GM19395 (cell line): Measurements from ENCODE around the gene SSBP3.
"Not testable (repeated sequence)": the region's sequence is repeated elsewhere in the genome, so short reads cannot be mapped to it uniquely, and the experiment has no call there.

ENCODE experiments used
- ATAC-seq: cut with Tn5 transposase; IDR thresholded peaks from one replicate; pipeline ENCODE4 v1.9.1; 2021; ENCODE audit warnings: mild to moderate bottlenecking, moderate library complexity; ENCODE audit not compliant: unreplicated experiment

SSBP3 gene

DNA sequence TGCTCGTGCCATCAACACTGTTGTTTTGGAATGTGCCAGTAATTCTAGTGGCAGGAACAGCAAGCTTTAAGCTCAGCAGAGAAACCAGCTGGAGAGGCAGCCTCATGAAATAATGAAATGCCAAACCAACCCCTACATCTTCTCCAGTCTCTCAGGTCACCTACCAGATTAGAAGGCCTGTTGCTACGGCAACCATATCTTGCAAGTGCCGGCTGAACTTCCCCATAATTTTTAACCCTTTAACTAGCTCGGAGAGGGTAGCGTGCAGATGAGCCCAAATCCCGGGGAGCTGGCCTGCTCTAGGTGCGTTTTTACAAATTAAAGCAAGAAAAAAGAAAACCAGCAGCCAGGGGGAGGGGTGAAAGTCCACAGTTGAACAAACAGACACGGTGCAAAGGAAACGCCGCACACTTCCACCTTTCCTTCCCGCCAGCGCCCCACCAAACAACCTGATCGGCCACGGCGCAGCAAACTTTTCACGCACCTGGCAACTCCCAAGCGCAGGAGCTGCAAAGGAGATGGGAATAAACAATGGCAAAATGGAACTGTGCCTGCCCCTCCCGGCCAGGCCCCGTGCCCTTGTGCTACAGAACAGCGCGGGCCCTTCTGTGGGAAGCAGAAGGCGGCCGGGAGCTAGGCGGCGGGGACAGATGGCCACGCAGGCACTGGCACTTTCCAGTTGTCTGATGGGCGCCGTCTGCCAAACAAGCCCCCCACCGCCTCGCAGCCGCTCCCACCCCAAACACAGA, 50.1 kb downstream of the SSBP3 start:
- ATAC-seq: no peak

DNA sequence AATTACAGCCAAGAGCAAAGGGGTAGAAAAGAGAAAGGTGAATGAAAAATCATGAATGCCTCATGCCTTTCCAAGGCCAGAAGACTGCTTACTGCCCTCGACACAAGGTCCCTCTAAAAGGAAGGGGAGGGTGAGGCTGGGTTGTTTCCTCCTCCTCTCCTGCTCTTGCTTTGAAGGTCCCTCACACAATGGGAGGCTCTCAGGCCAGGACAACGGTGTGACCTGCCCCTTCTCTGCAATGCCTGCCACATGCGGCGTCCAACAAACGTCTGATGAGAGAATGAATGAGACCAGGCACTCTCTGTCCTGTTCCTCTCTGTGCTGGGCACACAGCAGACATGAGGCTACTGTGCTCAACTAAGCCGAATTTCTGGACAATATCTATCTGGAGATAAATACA, 51.3 kb downstream of the SSBP3 start:
- ATAC-seq: no peak

DNA sequence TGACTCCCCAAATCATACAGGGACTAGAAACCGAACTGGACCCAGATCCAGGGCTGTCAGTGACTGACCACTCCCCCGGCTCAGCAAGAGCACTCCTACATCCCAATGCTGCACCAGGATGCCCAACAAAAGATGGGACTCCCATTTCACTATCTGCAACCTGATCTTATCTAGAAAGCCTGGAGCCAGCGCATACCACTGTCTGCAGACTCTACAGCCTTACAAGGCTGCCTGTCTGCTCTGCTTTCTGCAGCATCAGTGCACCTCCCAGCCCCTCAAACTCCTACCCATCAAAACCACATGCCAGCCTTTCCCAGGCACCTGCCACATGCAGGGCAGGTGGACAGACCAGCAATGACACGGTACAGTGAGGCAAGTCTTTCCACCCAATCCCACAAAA, 52.2 kb downstream of the SSBP3 start:
- ATAC-seq: no peak

DNA sequence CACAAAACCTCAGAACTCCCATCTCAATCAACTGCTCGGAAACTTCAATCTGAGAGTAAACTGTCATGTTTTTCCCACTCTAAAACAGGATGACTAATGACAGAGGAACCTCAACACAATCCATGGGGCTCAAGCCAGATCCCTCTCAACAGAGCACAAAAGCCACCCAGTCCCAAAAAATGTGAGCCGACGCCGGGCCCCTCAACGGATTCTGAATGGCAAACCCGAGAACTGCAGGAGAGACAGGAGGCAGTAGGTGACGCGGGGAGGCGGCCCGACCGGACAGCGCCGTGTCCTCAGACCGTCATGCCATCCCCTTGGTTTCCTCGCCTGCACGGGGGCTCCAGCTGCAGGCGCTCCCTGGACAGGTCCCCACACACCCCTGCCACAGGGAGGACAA, 53.4 kb downstream of the SSBP3 start:
- ATAC-seq: no peak

DNA sequence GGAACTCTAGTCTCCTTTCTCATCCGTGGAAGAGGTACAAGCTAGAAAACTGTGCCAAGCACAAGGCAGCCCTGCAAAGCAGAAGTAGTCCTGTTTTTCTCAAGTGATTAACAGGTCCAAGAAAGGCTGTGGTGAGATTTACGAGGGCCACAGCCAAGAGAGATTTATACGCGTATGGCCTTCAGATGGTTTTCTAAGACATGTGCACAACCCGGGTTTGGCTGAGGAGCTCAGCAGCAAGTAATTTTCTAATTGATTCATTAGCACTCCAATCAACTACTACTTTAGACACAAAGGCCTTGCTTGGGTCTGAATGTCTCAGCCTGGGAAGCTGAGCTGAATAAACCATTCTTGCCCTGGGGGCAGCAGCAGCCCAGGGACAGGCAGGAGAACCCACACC, 55.8 kb downstream of the SSBP3 start:
- no peak for ATAC-seq

DNA sequence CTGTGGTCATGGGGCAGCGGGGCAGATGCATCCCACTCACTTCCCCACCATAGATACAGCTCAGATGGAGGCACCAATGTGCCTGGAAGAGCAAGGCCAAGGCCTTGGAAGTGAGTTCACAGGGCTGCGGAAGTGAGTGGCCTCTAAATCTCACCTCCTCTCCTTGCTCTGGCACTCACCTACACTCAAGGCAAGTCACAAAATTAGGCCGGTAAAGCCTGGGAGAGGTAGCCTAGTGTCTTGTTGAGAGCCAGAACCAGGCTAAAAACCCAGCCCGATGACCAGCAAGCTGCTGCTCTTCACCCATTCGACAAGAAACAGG, 57.5 kb downstream of the SSBP3 start:
- ATAC-seq: no peak

DNA sequence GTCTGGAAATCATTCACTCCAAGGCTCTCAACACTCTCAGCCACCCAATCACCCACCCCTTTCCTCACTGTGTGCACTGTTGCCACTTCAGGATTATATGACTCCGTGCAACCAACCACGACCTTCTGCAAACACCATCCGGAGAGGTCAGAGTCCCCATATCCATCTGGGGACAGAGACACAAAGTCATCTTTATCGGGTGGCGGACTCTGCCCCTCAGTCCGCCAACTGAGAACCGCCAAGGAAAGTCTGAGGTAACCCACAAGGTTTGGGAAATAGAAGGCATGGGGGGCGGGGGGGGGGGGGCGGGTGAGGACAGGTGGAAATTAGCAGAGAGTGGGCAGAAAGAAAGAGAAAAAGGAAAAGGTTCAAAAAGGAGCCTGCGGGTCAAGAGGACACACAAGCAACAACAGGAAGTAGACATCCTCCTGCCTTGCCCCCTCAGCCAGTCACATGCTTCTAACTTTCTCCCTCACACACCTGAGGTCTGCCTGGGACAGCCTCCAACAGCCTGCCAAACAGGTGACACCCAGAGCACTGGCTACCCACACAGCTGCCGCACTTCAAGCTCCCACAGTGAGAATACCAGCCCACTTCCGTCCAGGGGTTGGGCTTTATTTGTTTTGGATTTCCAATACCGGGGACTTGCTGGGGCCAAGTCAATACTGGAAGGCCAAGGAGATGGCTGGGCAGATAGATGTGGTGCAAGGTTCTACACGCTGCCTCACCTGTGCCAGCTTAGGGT, 58.1 kb downstream of the SSBP3 start:
- ATAC-seq: no peak

DNA sequence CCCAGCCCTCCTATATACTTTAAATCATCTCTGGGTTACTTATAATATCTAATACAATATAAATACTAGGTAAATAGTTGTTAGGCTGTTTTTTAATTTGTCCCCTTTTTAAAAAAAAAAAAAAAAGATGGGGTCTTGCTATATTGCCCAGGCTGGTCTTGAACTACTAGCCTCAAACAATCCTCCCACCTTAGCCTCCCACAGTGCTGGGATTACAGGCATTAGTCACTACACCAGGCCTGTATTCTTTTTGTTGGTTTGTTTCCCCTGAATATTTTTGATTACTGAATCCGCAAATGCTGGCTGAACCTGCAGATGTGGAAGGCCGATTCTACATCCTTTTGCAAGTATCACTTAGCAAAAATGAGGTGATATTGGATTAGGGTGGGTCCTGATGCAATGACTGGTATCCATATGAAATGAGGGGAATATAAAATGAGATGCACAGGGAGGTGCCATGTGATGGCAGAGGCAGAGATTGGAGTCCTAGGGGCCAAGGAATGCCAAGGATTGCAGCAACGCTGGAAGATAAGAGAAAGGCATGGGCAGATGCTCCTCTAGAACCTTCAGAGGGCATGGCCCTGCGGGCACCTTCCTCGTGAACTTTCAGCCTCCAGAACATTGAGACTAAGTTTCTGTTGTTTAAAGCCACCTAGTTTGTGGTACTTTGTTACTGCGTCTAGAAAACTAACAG, 58.8 kb downstream of the SSBP3 start:
- ATAC-seq: no peak

DNA sequence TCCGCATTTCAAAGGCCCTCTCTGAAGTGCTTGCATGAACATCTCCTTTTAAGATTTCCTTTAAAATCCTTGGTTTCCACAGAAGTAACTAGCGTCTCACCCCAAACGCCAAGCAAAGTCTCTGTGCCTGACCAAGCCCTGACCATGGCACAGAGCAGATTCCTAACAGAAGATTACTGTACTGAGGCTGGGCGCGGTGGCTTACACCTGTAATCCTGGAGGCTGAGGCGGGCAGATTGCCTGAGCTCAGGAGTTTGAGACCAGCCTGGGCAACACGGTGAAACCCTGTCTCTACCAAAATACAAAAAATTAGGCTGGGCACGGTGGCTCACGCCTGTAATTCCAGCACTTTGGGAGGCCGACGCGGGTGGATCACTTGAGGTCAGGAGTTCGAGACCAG, 60.6 kb downstream of the SSBP3 start:
- ATAC-seq: not testable (repeated sequence)

DNA sequence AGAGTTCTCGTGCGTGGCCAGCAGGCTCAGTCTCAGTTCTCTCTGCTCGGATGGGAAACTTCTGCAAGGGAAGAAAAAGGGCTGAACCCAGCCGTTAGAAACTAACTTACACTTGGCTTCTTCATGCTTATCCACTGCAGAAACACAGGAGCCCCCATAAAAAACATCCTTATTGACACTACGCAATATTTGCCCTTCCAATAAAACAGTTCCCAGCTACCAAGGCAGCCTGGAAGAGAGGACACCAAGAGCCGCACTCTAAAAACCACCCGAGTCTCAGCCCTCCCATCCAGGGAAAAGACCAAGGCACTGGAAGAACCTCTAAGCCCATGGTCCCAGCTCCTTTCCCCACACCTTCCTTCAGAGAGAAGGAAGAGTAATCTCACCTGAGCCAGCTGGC, 61.1 kb downstream of the SSBP3 start:
- ATAC-seq: no peak

DNA sequence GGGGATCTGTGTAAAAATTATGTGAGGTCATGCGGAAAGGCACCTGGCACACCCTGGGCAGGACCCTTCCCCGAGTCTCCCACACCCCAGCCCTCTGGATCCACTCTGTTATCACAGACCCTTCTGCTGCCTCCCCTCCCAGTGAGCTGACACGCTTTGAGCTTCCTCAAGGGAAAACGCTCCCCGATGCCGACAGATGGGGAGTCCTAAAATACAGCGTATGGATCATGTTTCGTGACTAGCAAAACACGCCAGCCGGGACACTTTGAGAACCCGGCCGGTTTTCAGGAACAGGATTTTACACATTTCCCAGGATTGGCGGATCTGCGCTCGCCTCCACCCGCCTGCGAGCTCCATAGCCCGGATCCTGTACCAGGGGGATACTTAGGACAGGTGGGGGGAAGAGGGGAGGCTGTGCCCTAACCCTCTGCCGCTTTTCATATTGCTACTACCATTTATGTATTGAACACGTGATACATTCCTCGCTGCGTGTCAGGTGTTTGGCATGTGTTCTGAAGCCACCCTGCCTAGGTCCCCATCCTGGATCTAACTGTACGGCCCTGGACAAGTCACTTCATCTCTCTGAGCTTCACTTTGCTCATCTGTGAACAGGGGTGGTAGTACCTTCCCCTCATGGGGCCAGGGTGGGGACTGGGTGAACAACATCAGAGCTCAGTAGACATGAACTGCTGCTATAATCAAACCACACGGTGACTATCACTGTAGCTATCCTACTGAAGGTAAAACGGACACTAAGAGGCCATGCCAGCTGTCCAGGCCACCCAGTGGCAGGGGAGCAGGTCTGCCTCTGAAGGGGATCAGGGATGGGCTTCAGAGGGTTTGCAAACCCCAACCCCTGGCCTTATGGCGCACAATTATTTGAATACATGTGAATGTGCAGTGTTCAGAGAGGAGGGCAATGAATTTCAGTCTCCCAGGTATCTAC, 63.2 kb downstream of the SSBP3 start:
- ATAC-seq: no peak

DNA sequence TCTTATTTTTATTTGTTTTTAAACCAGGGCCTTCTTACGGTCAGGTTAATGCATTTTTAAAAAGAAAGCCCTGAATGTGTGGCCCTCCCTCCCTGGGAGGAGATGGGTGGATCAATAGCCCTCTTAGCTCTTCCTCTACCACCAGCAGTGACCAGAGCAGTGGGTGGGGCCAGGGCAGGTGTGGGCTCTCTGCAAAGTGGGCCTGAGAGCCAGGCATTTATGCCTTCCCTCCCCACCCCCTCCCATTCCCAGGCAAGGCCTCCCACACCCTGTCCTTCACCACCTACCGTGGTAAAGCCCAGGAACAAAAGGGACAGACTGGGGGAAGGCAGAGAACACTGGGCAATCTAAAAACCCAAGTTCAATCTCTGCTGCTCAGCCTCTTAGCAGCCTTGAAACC, 63.9 kb downstream of the SSBP3 start:
- no peak for ATAC-seq

DNA sequence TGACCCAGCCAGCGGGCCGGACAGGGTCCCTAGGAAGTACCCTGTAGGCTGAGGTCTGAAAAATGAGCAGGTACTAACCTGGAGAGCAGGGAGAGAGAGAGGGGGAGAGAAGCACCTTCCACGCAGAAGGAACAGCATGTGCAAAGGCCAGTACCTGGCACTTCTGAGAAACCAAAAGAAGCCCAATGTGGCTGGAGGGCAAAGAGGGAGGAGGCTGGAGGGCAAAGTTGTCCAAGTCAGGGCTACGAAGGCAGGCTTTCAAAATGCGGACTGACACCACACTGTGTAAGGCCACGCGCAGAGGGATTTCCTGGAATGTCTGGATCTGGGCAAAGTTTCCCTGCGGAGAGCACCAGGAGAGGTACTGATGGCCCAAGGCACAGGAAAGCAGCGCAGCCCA, 64.4 kb downstream of the SSBP3 start:
- ATAC-seq: no peak

DNA sequence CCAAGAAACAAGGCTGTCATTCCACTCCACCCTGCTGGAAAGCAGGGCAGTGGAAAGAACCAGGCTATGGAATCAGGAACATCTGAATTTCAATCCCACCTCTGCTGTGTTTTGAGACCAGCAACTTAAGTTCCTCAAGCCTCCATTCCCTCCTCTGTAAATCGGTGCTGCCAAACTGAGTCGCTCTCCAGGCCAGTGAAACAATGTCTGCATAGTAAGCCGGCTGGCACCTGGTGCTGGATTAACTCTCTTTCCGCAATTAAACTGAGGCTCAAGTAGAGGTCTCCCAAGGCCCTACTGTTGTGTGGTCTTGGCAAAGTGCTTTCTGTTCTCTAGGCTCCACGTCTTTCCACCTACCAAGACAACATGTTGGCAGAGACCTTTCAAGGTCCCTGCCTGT, 65.3 kb downstream of the SSBP3 start:
- ATAC-seq: no peak

DNA sequence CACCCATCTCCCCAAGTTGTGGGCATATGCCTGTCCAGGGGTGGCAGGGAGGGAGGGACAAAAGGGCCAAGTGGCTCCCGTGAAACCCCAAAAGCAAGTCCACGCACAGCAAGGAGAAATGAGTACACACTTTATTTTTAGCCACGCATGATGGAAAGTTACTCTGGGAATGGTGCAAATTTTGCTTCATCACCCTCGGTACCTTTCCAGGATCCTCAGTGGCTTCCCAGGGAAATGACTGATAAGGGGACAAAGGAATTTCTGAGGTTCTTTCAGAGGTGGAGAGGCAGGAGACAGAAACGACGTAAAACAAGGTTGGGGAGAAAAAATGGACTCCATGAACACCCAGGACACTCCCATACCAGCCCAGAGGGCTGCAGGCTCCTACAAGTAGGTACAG, 65.8 kb downstream of the SSBP3 start:
- ATAC-seq: no peak

DNA sequence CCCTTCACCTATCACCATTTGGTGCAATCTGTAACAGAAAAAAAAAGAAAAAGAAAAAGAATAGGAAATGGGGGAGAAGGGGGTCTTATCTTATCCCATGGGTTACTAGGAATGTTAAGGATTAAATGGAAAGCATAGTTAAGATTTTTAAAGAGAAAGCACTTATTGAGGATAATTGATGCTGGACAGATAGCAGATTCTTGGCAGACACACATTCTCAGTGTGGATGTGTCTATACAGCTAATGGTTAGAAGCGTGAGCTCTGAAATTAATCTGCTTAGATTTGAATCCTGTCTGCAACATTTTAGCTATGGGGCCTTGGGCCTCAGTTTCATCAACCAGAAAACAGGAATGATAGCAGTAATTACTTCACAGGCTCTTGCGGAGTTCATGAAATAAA, 67.1 kb downstream of the SSBP3 start:
- no peak for ATAC-seq

DNA sequence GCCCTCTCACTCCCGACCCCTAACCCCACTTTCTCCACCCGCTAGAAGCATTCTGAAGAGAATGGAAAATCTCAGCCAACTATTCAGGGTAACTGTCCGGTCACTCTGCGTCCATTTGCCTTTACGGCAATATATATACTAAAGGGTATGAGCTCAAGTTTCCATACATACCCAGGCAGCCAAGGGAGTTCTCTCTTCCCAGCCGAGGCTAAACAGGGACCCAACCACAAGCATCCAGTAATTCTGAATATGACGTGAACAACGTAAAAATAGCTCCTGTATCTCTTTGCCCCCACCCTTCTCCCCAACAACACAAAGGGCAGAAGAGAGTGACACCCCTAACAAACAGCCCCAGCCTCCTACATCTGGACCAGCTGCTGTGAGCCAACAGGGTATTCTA, 67.7 kb downstream of the SSBP3 start:
- no peak for ATAC-seq

DNA sequence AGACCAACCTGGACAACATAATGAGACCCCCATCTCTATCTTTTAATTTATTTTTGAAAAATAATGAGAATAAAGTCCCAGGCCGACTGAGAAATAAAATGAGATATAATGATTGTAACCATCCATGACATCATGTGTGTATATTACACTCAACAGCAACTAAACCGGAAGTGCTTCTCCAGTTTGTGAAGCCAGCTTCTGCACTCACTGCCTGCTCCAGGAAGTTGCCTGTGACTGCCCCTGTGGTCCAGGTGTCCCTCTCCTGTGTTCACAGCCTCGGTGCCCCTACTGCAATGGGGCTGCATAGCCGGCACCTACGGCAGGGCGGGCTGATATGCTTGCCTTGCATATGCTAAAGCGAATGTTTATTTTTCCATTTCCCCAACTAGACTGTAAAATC, 68.3 kb downstream of the SSBP3 start:
- ATAC-seq: no peak

DNA sequence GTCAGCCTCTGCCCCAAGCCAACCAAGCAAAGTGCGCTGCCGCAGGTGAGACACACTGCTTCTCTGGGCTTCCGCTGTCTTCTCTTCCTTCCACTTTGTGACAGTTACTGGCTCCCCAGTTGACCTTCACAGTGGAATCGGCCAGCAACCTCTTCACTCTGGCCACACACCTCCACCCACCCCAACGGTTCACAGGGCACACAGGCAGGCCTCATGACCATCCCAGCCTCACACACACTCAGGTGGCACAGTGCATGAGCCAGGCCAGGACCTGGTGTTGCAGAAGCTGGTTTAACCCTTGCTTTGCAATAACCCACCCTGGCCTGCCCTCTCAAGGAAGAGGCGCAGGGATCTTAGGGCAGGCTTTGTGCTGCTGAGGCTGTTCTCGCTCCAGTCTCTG, 69.2 kb downstream of the SSBP3 start:
- ATAC-seq: no peak

DNA sequence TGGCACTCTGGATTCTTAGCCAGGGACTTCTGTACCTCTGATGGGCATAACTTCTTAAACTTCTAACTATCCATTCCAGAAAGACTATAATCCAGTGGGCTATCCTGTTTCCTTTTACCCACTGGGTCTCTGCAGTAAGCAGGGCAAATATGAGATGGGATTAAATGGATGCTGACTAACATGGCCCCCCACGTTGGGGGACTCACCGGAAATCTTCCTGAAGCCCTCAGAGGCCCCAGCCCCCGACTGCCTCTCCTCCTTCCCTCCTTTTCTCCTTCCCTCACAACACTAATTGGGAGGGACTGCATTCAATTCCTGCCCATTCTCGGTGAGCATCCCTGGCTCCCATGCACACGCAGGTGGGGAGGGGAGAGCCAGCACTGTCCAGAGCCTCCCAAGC, 70.1 kb downstream of the SSBP3 start:
- ATAC-seq: no peak

DNA sequence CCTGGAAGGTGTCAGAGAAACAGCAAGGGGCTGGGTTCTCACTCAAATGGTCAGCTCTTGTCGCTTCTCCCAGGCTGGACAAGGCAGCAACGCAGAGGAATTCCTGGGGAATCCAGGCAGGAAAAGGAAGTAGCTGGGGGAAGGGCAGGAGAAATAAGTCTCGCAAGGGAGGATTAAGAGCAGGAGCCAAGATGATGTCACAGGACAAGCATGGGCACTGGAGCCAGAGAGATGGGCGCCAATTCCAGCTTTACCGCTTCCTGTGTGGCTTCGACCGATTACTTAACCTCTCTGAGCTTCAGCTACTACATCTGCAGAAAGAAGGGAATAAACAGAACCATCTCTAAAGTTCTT, 70.5 kb downstream of the SSBP3 start:
- ATAC-seq: no peak
